ENCODE data around the gene PLCB4.

PLCB4 gene

GRCh38 chr20:9358001-9358400, 289.1 kb downstream of the PLCB4 start:
- DNase-seq (ENCODE audit: low spot score), result no peak
- in situ Hi-C loops (cut with MboI; ENCODE audit: low pct_unique_long_range_greater_than_20kb, low sequenced_read_pairs, unreplicated experiment), result loop anchor here (25.0 kb wide), 1 partner anchor 496 kb away; no protein-coding TSS in a partner anchor
- no peak for TF ChIP-seq CTCF (IDR thresholded peaks at IDR 0.05; ENCODE audit: extremely low read depth, insufficient read depth, missing control alignments)

DNA sequence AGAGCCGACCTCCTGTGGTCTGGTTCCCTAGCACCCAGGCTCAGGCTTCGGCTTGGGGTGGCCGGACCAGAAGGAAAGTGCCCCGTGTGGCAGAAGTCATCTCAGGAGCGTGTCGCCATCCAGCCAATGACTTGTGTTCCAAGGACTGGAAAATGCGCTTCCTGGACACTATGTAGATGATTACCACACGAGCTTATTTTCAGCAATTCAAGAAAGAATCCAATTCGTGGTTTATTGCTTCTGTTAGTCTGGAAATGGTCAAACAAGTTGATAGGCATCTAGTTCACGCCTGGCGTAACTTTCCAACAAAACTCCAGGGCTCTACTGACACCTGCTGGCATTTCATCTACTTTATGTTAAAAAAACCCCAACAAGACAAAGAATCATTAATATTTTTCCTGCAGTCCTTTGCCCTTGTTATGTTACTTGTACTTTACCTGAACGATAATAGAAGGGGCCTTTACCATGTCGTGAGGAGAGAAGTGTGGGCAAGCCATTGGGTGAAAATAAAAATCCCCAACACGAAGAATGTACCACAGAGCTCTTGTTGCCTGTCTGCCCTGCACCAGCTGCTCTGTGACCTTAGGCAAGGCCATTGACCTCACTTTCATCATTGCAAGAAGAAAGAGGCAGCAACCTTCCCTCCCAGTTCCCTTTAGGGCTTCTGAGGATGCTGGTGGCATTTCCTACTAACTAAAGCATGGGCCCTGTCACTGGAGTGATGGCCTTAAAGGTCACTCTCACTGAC, 290.8 kb downstream of the PLCB4 start:
- DNase-seq (ENCODE audit: low spot score), result no peak
- in situ Hi-C loops (cut with MboI; ENCODE audit: low pct_unique_long_range_greater_than_20kb, low sequenced_read_pairs, unreplicated experiment), result loop anchor here (25.0 kb wide), 1 partner anchor 497 kb away; no protein-coding TSS in a partner anchor
- peak; percentile 16 for TF ChIP-seq CTCF (IDR thresholded peaks at IDR 0.05; ENCODE audit: extremely low read depth, insufficient read depth, missing control alignments)

GRCh38 chr20:9360431-9360830, 291.5 kb downstream of the PLCB4 start:
- in situ Hi-C loops (cut with MboI; ENCODE audit: low pct_unique_long_range_greater_than_20kb, low sequenced_read_pairs, unreplicated experiment), result loop anchor here (25.0 kb wide), 1 partner anchor 498 kb away; no protein-coding TSS in a partner anchor
- no peak for TF ChIP-seq CTCF (IDR thresholded peaks at IDR 0.05; ENCODE audit: extremely low read depth, insufficient read depth, missing control alignments)
- DNase-seq (ENCODE audit: low spot score), result no peak

DNA sequence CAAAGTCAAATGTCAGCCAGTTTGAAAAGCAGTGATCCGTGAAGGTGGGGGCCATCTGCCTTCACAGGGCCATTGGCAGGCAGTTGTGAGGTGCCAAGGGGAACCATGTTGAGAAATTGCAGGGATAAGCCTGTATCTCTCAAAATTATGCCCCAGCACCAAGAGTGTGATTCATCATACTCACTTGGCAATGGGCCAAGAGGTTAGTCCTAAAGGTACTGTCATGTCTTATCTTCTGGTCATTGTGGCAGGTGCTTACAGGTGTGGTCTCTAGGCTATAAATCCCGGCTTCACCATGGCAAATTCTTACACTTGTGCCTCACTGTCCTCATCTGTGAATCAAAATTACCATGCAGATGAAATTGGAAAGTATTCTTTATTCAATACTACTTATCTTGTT, 294.8 kb downstream of the PLCB4 start:
- in situ Hi-C loops (cut with MboI; ENCODE audit: low pct_unique_long_range_greater_than_20kb, low sequenced_read_pairs, unreplicated experiment), result loop anchor here (25.0 kb wide), 1 partner anchor 501 kb away; no protein-coding TSS in a partner anchor

DNA sequence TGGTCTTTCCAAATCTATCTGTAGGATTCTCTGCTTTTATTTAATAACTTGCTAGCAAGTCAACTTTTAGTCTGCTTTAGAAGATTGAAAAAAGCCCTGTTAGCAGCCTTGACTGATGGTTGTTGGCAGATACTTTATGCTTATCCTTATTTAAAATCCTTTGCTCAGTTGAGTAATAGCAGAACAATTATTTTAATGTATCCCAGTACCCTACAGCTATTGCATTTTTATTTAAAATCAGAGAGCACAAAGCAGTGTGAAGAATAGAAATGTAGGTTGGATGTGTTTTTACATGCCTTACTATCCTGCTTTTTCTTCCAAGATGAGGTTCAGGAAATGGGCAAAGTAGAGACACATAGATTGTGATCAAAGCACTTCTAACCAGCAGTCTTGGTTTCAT, 298.4 kb downstream of the PLCB4 start:
- in situ Hi-C loops (cut with MboI; ENCODE audit: low pct_unique_long_range_greater_than_20kb, low sequenced_read_pairs, unreplicated experiment), result loop anchor here (25.0 kb wide), 1 partner anchor 505 kb away; no protein-coding TSS in a partner anchor
- no peak for TF ChIP-seq CTCF (IDR thresholded peaks at IDR 0.05; ENCODE audit: extremely low read depth, insufficient read depth, missing control alignments)
- no peak for DNase-seq (ENCODE audit: low spot score)

More for the DNA sequence above, 294.8 kb downstream of the PLCB4 start:
- TF ChIP-seq CTCF (IDR thresholded peaks at IDR 0.05; ENCODE audit: extremely low read depth, insufficient read depth, missing control alignments), result no peak
- DNase-seq (ENCODE audit: low spot score), result no peak

GRCh38 chr20:9367746-9368145, 298.9 kb downstream of the PLCB4 start:
- in situ Hi-C loops (cut with MboI; ENCODE audit: low pct_unique_long_range_greater_than_20kb, low sequenced_read_pairs, unreplicated experiment), result loop anchor here (25.0 kb wide), 1 partner anchor 505 kb away; no protein-coding TSS in a partner anchor
- no peak for DNase-seq (ENCODE audit: low spot score)
- no peak for TF ChIP-seq CTCF (IDR thresholded peaks at IDR 0.05; ENCODE audit: extremely low read depth, insufficient read depth, missing control alignments)

Measured in GM13977 (cell line).